ENCODE data around the gene TMEM273.

GRCh38 chr10:49173201-49173772, 14.9 kb downstream of the TMEM273 start:
- TF ChIP-seq CTCF (IDR thresholded peaks at IDR 0.05) = no peak
- TF ChIP-seq POLR2A (IDR thresholded peaks at IDR 0.05) = no peak
- no peak for TF ChIP-seq EP300 (IDR thresholded peaks at IDR 0.05)

Data from ovary (tissue), 3 donors.